Cardiac fibroblast (primary cell): ENCODE results near the gene SORBS2.

Experiments
- DNase-seq, 2 donors: peaks; one replicate each; pipeline versions ENCODE4 v3.0.0 to v3.0.0-alpha.2; 2010; ENCODE audit warnings: low read depth in 2 of 2
- H3K4me3 ChIP-seq, 2 donors: replicated peaks in 1 of 2; 1 replicate in 1 of 2; 2 replicates in 1 of 2; pipeline ENCODE4 v1.5.1; 2011; ENCODE audit warnings: low read depth in 2 of 2, low read length in 2 of 2, mild to moderate bottlenecking in 2 of 2, moderate library complexity in 1 of 2
- CTCF ChIP-seq: IDR thresholded peaks from one replicate; pipeline ENCODE4 v1.5.1; 2011; ENCODE audit warnings: low read depth, mild to moderate bottlenecking, low read length, inconsistent platforms

Gene SORBS2

GRCh38 chr4:185730849-185731608 is 81.0 kb downstream of the SORBS2 start:
- H3K4me3 ChIP-seq: no peak overlapping the region
- peak; percentile 68 to 84 for DNase-seq
- TF ChIP-seq CTCF: no peak

- no peak overlapping the region for H3K4me3 ChIP-seq
- TF ChIP-seq CTCF: no peak
- peak; percentile 64 to 86 for DNase-seq
Observed at GRCh38 chr4:185730387-185730786, 81.6 kb downstream of the SORBS2 start.

GRCh38 chr4:185729391-185729804 is 82.6 kb downstream of the SORBS2 start:
- H3K4me3 ChIP-seq: no peak overlapping the region
- peak; percentile 51 to 80 for DNase-seq
- no peak for TF ChIP-seq CTCF

GRCh38 chr4:185728893-185729292 is 83.1 kb downstream of the SORBS2 start:
- H3K4me3 ChIP-seq: no peak overlapping the region
- no peak for TF ChIP-seq CTCF
- peak in 1 of 2 donors; percentile 35 for DNase-seq

GRCh38 chr4:185726931-185727330 is 85.1 kb downstream of the SORBS2 start:
- TF ChIP-seq CTCF: no peak
- no peak overlapping the region for H3K4me3 ChIP-seq
- DNase-seq: peak in 1 of 2 donors; percentile 79

GRCh38 chr4:185723631-185724260 is 88.2 kb downstream of the SORBS2 start:
- no peak for TF ChIP-seq CTCF
- no peak overlapping the region for H3K4me3 ChIP-seq
- peak in 1 of 2 donors; percentile 22 for DNase-seq
